HG03469 (cell line): ENCODE data around the gene TYMP.

Source experiments
- ATAC-seq: cut with Tn5 transposase; IDR thresholded peaks from one replicate; pipeline ENCODE4 v1.9.1; 2021; ENCODE audit warnings: mild to moderate bottlenecking, moderate library complexity, moderate number of reproducible peaks; ENCODE audit not compliant: unreplicated experiment

Gene TYMP

GRCh38 chr22:50529897-50530579 is at the start of gene TYMP:
TYMP (minus strand) TSS chr22:50530012; CDS start chr22:50529709, 303 bp downstream.
- no peak for ATAC-seq

- no peak for ATAC-seq
Observed at GRCh38 chr22:50578776-50579310, 49.0 kb upstream of the TYMP start.

GRCh38 chr22:50577987-50578775 is 48.4 kb upstream of the TYMP start, which contains the start of gene CPT1B:
CPT1B (minus strand) TSS chr22:50578427; CDS start chr22:50577915, 512 bp downstream.
- no peak for ATAC-seq

GRCh38 chr22:50577697-50577986 is 47.8 kb upstream of the TYMP start:
- ATAC-seq: no peak

- ATAC-seq: no peak
Observed at GRCh38 chr22:50576806-50577696, 47.2 kb upstream of the TYMP start.

- no peak for ATAC-seq
Observed at GRCh38 chr22:50576070-50576469, 46.3 kb upstream of the TYMP start.

- ATAC-seq: no peak
Observed at GRCh38 chr22:50575426-50575941, 45.7 kb upstream of the TYMP start.

GRCh38 chr22:50574383-50574755 is 44.6 kb upstream of the TYMP start:
- ATAC-seq: no peak

- ATAC-seq: no peak
Observed at GRCh38 chr22:50573491-50574382, 43.9 kb upstream of the TYMP start.

- ATAC-seq: no peak
Observed at GRCh38 chr22:50572965-50573364, 43.2 kb upstream of the TYMP start.

GRCh38 chr22:50571264-50572175 is 41.7 kb upstream of the TYMP start:
- ATAC-seq: no peak

- no peak for ATAC-seq
Observed at GRCh38 chr22:50570861-50571260, 41.0 kb upstream of the TYMP start.

GRCh38 chr22:50569896-50570535 is 40.2 kb upstream of the TYMP start:
- no peak for ATAC-seq

GRCh38 chr22:50569041-50569459 is 39.2 kb upstream of the TYMP start:
- ATAC-seq: no peak

- ATAC-seq: no peak
Observed at GRCh38 chr22:50568626-50569025, 38.8 kb upstream of the TYMP start.

- no peak for ATAC-seq
Observed at GRCh38 chr22:50567721-50568252, 38.0 kb upstream of the TYMP start.

GRCh38 chr22:50564289-50564688 is 34.5 kb upstream of the TYMP start:
- no peak for ATAC-seq
